PC-3 (cell line): ENCODE measurements around the gene LYPLA2.

Experiments used
- EZH2 ChIP-seq: fragments of 300-600 bp; sonication (generic); IDR thresholded peaks from one replicate; pipeline ENCODE4 v1.6.1; 2017; ENCODE audit warnings: antibody characterized with exemption, mild to moderate bottlenecking, low read length; ENCODE audit not compliant: unreplicated experiment
- TF ChIP-seq, protein P1 (sequence below): fragments of 300-600 bp; sonication (generic); conservative IDR thresholded peaks from 2 replicates; pipeline ENCODE4 v1.5.1; 2017; ENCODE audit warnings: antibody characterized with exemption, low read depth, mild to moderate bottlenecking, low read length

DNA sequence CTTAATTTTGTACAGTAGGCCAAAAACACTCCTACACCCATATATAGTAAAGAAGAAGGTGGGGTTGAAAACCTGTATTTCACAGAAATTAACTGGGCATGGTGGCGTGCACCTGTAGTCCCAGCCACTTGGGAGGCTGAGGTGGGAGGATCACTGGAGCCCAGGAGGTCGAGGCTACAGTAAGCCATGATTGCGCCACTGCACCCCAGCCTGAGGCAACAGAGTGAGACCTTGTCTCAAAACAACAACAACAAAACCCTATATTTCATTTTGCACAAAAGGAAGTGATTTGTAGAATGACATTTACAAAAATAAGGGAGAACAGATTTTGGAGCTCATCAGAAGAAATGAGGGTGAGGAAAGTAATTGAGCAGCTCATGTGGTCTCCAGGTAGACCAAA, 2.2 kb upstream of the LYPLA2 start:
- TF ChIP-seq, protein P1, sequence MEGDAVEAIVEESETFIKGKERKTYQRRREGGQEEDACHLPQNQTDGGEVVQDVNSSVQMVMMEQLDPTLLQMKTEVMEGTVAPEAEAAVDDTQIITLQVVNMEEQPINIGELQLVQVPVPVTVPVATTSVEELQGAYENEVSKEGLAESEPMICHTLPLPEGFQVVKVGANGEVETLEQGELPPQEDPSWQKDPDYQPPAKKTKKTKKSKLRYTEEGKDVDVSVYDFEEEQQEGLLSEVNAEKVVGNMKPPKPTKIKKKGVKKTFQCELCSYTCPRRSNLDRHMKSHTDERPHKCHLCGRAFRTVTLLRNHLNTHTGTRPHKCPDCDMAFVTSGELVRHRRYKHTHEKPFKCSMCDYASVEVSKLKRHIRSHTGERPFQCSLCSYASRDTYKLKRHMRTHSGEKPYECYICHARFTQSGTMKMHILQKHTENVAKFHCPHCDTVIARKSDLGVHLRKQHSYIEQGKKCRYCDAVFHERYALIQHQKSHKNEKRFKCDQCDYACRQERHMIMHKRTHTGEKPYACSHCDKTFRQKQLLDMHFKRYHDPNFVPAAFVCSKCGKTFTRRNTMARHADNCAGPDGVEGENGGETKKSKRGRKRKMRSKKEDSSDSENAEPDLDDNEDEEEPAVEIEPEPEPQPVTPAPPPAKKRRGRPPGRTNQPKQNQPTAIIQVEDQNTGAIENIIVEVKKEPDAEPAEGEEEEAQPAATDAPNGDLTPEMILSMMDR, result no peak
- no peak for TF ChIP-seq EZH2
